HEK293T (cell line): ENCODE measurements around the gene PFKL.

Experiments
- ARNT ChIP-seq: fragments of 450-650 bp; IDR thresholded peaks from 2 replicates; pipeline ENCODE4 v1.6.1; 2017; ENCODE audit warnings: mild to moderate bottlenecking
- ELF4 ChIP-seq: fragments of 450-650 bp; IDR thresholded peaks from 2 replicates; pipeline ENCODE4 v1.6.1; 2017; ENCODE audit warnings: antibody characterized with exemption
- FOXK2 ChIP-seq: fragments of 450-650 bp; IDR thresholded peaks from 2 replicates; pipeline ENCODE4 v1.6.1; 2016; ENCODE audit warnings: mild to moderate bottlenecking
- FOXM1 ChIP-seq: fragments of 450-650 bp; IDR thresholded peaks from 2 replicates; pipeline ENCODE4 v1.6.1; 2017; ENCODE audit warnings: mild to moderate bottlenecking, borderline replicate concordance
- HDGF ChIP-seq: fragments of 450-650 bp; IDR thresholded peaks from 2 replicates; pipeline ENCODE4 v1.6.1; 2017; ENCODE audit warnings: antibody characterized with exemption, borderline replicate concordance
- L3MBTL2 ChIP-seq: fragments of 450-650 bp; conservative IDR thresholded peaks from 2 replicates; pipeline ENCODE4 v1.6.1; 2016; ENCODE audit warnings: mild to moderate bottlenecking
- LEF1 ChIP-seq: fragments of 450-650 bp; IDR thresholded peaks from 2 replicates; pipeline ENCODE4 v1.6.1; 2017; ENCODE audit warnings: mild to moderate bottlenecking, borderline replicate concordance
- NFRKB ChIP-seq: fragments of 450-650 bp; IDR thresholded peaks from 2 replicates; pipeline ENCODE4 v1.6.1; 2016; ENCODE audit warnings: mild to moderate bottlenecking, moderate library complexity
- PKNOX1 ChIP-seq: fragments of 450-650 bp; IDR thresholded peaks from 2 replicates; pipeline ENCODE4 v1.6.1; 2016
- SP1 ChIP-seq: fragments of 450-650 bp; IDR thresholded peaks from 2 replicates; pipeline ENCODE4 v1.6.1; 2017
- SUZ12 ChIP-seq: fragments of 450-650 bp; IDR thresholded peaks from 2 replicates; pipeline ENCODE4 v1.6.1; 2016; ENCODE audit warnings: mild to moderate bottlenecking
- TARDBP ChIP-seq: fragments of 450-650 bp; IDR thresholded peaks from 2 replicates; pipeline ENCODE4 v1.6.1; 2016
- ZNF384 ChIP-seq: fragments of 450-650 bp; IDR thresholded peaks from 2 replicates; pipeline ENCODE4 v1.6.1; 2016

DNA sequence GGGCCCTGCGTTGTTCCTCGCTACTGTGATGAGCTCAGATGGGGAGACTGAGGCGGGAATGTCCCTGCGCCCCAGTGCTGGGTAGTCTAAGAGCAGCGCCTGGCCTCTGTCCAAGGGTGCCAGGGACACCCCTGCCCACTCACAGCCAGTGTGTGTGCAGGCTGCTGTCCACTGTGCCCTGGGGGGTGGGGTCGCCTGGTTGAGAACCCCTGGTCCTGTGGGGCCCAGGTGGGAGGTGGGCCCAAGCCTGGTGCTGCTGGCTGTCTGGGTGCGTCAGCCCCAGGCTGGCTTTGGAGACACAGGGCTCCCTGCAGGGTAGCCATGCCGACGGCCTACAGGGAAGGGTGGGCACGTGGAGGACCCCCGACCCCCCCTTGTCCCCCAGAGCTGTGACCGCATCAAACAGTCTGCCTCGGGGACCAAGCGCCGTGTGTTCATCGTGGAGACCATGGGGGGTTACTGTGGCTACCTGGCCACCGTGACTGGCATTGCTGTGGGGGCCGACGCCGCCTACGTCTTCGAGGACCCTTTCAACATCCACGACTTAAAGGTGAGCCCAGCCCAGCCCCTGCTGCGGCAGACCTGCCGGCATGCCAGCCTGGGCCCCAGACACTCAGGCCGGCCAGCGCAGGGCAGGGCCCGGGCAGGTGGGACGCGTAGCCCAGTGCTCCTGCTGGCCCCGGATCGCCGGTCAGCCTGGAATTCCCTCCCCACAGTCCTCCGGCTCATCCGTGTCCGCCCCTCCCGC lies 24.4 kb downstream of the PFKL start:
- TF ChIP-seq ARNT: no peak
- no peak for TF ChIP-seq FOXM1
- no peak for TF ChIP-seq ELF4
- no peak for TF ChIP-seq ZNF384
- no peak for TF ChIP-seq TARDBP
- no peak for TF ChIP-seq NFRKB
- no peak for TF ChIP-seq PKNOX1
- TF ChIP-seq FOXK2: no peak
- no peak for TF ChIP-seq LEF1
- TF ChIP-seq HDGF: no peak
- TF ChIP-seq SP1: no peak
- TF ChIP-seq SUZ12: no peak
- no peak for TF ChIP-seq L3MBTL2
